GM19452 (cell line): ENCODE results near the gene CDSN.

Source experiments
- ATAC-seq: cut with Tn5 transposase; IDR thresholded peaks from one replicate; pipeline ENCODE4 v1.9.1; 2021; ENCODE audit not compliant: unreplicated experiment

Gene CDSN

GRCh38 chr6:31118178-31118577 is 2.1 kb downstream of the CDSN start:
- ATAC-seq = no peak

GRCh38 chr6:31116661-31117385 is 3.4 kb downstream of the CDSN start:
- no peak for ATAC-seq

DNA sequence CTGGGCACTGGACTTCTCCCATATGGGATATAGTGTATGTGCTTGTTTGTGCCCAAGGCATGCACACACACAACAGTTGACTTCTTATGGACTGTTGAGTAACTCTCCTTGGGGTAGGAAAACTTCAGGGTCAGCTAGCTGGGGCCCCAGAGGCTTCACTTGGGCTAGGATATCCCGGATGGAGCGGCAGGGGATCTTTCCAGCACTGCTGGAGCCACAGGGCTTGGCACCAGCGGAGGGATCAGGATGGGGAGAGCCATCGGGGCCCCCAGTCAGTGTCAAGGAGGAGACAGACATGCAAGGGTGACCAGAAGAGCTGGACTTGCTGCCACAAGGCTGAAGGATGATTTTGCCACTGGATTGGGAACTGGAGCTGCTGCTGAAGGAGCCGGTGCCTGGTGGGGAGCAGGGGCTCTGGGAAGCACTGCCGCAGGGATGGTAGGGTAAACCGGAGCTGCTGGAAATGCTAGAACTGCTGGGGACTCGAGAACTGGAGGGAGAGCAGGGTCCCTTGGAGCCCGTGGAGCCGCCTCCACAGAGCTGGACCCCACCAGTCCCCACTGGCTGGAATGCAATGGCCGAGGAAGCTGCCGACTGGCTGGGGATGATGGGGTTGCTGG is 4.2 kb downstream of the CDSN start:
- no peak for ATAC-seq

GRCh38 chr6:31114970-31115849 is 5.0 kb downstream of the CDSN start:
- no peak for ATAC-seq

GRCh38 chr6:31114541-31114878 is 5.7 kb downstream of the CDSN start, which contains the start of gene PSORS1C1:
Gene PSORS1C1 (plus strand): TSS chr6:31114800. CDS start chr6:31129633, 14,833 bp downstream.
- no peak for ATAC-seq

DNA sequence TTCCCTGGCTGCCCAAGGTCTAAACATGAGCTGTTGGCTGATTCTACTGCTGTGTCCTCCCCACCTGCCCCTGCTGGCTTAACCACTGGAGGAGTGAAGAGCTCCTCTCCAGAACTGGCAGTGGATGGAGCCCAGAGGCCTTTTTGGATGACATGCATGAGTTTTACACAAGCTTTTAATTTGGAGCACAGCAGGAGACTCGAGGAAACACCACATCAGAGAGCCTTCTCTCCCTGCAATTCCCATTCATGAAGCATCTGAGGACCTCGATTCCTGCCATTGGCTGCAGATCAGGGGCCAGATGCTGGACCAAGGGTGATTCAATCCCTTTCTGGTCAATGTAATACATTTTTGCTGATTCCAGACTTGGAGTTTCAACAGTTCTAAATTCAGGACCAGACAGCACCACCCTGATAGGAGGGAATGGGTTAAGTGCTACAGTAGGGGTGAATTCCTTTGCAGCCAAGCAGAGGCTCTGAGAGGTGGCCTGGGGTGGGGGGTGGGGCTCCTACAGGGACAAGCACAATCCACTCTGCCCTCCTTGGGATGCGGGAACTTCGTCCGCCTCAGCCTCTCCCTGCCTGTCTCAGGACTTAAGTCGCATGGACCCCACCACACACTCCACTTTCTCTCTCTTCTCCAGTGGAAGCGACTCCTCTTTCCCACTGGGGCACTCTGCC is 6.2 kb downstream of the CDSN start:
- no peak for ATAC-seq

- ATAC-seq = no peak
Observed at GRCh38 chr6:31112478-31112877, 7.8 kb downstream of the CDSN start, which contains the start of gene C6orf15. Gene C6orf15 (minus strand): TSS chr6:31112575. CDS start chr6:31112555, 20 bp downstream.

DNA sequence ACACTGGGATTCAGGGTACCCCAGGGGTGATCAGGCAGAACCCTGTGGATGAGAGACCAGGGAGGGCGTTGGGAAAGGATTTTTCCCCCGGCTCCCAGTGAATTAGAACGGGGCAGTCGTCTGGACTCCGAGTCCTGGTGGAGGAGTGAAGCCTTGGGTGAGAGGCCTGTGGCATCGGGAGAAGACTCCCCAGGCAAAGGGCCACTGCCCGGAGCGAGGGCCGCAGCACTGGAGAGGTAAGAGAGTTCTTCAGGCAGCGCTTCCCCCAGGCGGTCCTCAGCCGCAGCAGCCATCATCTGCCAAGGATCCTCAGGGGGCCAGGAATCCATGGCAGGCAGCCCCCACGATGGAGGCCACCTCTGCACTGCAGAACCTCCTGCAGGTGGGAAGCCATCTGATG is 8.5 kb downstream of the CDSN start:
- ATAC-seq = no peak

DNA sequence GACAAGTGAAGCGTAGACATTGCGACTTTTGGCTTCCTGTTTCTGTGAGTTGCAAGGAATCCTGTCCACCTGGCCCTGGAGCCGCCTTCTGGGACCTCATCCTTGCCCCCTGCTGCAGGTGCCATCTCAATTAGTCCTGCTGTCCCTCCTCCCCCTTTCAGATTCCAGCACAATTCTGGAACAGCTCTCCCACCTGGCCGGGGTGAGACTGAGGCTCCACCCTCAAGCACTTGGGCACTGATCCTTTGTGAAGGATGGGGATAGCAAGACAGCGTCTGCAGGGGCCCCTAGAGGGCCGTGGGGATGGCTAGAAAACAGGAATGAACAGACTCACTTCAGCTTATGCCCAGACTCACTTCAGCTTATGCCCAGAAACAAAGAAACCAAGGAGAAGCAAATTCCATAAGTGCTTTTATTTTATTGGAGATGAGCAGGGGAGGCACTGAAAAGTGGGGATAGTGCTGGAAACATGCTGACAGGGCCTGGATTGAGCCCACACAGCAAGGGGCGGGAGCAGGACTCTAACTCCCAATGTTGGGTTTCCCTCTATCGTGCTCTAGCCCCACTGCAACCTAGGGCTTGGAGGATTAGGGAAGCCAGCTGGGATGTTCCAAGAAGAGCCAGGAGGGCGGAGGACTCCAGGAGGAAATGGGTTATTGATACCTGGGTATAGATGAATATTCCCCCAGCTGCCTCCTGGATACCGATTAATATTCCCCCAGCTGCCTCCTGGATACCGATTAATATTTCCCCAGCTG is 9.2 kb downstream of the CDSN start:
- no peak for ATAC-seq

- ATAC-seq = no peak
Observed at GRCh38 chr6:31107052-31107451, 13.2 kb downstream of the CDSN start.

GRCh38 chr6:31103136-31103535 is 17.1 kb downstream of the CDSN start:
- ATAC-seq = no peak

DNA sequence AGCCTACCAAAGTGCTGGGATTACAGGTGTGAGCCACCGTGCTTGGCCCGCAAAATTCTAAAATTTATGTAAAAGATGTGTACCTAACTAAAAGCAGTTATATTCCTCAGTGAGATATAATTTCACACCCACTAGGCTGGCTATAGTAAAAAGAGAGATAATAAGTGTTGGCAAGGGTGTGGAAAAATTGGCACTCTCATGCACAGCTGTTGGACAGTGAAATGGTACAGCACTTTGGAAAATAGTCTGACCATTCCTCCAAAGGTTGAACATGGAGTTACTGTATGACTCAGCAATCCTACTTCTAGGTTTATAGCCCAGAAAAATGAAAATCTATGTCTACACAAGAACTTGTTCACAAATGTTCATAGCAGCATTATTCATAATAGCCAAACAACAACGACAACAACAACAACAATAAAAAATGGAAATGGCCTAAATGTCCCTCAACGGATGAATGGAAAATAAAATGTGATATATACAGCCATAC is 21.8 kb downstream of the CDSN start:
- no peak for ATAC-seq

- ATAC-seq = no peak
Observed at GRCh38 chr6:31096656-31097055, 23.6 kb downstream of the CDSN start.

GRCh38 chr6:31096215-31096614 is 24.0 kb downstream of the CDSN start:
- no peak for ATAC-seq

GRCh38 chr6:31094389-31094881 is 25.8 kb downstream of the CDSN start:
- ATAC-seq = no peak

- ATAC-seq = no peak
Observed at GRCh38 chr6:31092769-31093505, 27.3 kb downstream of the CDSN start.

- ATAC-seq = no peak
Observed at GRCh38 chr6:31092238-31092637, 28.0 kb downstream of the CDSN start.

- no peak for ATAC-seq
Observed at GRCh38 chr6:31091680-31092079, 28.6 kb downstream of the CDSN start.

DNA sequence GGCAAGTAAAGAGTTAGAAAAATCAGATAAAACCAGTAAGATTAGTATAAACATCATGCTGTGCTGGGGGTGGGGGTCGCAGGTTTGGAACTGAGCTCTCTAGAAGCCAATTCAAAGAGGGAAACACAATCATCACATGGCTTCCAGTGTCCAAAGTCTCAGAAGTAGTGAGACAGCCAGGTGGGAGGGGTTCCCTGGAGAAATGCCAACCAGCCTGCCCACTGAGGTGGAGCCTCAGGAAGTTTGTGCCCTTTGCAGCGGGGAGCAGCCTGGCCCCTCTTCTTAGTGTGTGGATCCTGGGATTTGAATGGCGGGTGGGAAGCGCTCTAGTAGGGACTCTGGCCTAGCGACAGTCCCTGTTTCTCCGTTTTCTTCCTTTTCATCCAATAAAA is 29.3 kb downstream of the CDSN start:
- ATAC-seq = no peak
